ENCODE measurements around the gene SCYL2.

The SCYL2 gene

DNA sequence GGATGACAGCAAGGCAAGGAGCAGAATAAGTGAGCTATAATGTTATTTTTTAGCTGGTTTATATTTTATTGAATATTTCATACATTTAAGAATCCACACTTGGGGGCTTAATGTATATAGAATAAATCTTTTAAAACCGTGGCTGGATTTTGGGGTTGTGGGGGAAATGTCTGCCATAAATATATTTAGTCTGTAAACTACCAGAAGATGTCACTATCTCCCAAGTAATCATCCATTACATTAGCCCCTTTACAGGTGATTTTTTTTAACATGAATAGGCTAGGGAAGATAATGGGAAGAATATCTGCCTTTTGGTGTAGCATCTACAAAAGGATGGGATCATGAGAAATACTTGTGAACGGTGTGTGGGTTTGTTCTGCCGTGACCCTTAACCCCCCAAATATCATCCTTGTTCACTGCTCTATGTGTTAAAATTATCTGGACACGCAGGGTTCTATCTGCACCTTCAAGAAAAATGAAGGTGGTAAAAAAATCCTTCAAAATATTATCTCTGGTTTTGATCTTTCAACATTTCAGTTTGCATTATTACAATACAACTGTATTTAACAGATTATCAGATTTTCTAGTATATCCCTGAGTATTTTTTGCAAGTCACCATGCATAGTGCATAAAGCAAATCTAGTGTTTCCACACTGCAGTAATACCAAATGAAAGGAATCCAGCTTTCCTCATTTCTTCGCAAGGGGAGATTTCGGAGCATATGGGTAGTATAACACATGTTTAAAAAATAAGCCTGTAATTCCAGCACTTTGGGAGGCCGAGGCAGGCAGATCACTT lies 81.9 kb downstream of the SCYL2 start:
- no peaks in the 10 kb centered on the region for H3K36me3 ChIP-seq (ENCODE audit: control insufficient read depth, insufficient read depth, low read length)
- no peaks in the 10 kb centered on the region for H3K4me1 ChIP-seq (ENCODE audit: control insufficient read depth, insufficient read depth, low read length)
- H3K27me3 ChIP-seq (ENCODE audit: control insufficient read depth, insufficient read depth, low read length): no peaks in the 10 kb centered on the region
- H3K9ac ChIP-seq (ENCODE audit: low read length): no peak overlapping the region
- H3K9me3 ChIP-seq (ENCODE audit: control insufficient read depth, insufficient read depth, low read depth, low read length): no peaks in the 10 kb centered on the region
- H3K4me3 ChIP-seq (ENCODE audit: low read depth, low read length): no peak overlapping the region
- no peak overlapping the region for H3K27ac ChIP-seq (ENCODE audit: low read depth, low read length)

DNA sequence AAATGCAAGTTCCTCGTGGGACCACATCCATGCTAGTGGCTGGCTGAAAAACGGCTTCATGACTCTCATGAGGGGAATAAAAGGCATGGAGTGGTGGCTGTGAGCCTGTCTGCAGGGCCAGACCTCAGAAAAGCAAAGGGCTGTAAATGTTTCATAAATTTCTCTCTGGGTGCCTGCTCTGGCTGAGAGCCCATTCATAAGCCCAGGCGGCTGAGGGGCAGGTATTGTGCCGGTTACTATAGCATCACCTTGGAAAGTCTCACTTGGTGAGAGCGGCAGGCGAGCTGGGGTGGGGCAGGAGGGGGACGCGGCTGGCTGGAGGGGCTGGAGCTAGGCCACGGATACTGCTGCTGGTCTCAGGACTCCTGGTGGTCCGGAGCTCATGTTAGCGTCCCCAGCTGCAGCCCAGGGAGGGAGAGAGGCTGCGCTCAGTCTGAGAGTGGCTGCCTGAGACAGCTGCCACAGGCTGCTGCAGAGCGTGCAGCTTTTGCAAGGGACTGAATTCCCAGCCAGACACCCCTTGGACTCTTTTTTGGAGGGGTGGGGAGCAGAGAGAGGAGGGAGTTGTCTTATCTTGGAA lies 89.8 kb downstream of the SCYL2 start, which contains the start of gene SLC17A8:
Gene SLC17A8, plus strand, starts transcription at position 431 of the 580 bp plus-strand sequence. CDS start 318 bp downstream, outside the sequence.
- Histone ChIP-seq H3K9ac (ENCODE audit: low read length) (no peak within 1 kb of the TSS), H3K4me3 (ENCODE audit: low read depth, low read length) (0 out of 2 replicates have a peak within 1 kb of the TSS, but pooled peaks have one; percentile 5), H3K27ac (ENCODE audit: low read depth, low read length) (no peak within 1 kb of the TSS), H3K4me1 (ENCODE audit: control insufficient read depth, insufficient read depth, low read length) (peaks cover 11% of the 10 kb centered on the region), H3K27me3 (ENCODE audit: control insufficient read depth, insufficient read depth, low read length) (peaks cover 7% of the 10 kb centered on the region; the same call in 1 of the 2 replicates), H3K36me3 (ENCODE audit: control insufficient read depth, insufficient read depth, low read length) (no peaks in the 10 kb centered on the region), H3K9me3 (ENCODE audit: control insufficient read depth, insufficient read depth, low read depth, low read length) (no peaks in the 10 kb centered on the region)

DNA sequence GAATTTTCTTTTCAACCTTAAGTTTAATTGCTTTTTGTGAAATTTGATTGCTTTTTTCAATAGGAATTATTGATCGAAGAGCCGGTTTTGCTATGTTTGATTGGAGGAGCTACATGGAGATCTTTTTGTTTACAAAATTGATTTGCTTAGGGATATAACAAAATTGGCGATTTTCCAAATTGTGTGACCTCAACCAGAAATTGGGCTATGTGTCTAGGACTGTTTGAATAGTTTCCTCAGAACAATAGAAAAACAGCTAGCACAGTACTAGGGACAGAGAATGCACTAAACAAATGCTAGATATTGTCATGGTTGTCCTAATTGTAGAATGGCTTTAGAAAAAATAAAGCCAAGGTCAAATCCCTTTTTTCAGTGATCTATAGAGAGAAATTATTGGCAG lies 92.3 kb downstream of the SCYL2 start:
- Histone ChIP-seq H3K9ac (ENCODE audit: low read length) (no peak overlapping the region), H3K36me3 (ENCODE audit: control insufficient read depth, insufficient read depth, low read length) (no peaks in the 10 kb centered on the region), H3K4me1 (ENCODE audit: control insufficient read depth, insufficient read depth, low read length) (peaks cover 11% of the 10 kb centered on the region), H3K9me3 (ENCODE audit: control insufficient read depth, insufficient read depth, low read depth, low read length) (no peaks in the 10 kb centered on the region), H3K27ac (ENCODE audit: low read depth, low read length) (no peak overlapping the region), H3K27me3 (ENCODE audit: control insufficient read depth, insufficient read depth, low read length) (peaks cover 12% of the 10 kb centered on the region; the same call in 1 of the 2 replicates), H3K4me3 (ENCODE audit: low read depth, low read length) (no peak overlapping the region)

DNA sequence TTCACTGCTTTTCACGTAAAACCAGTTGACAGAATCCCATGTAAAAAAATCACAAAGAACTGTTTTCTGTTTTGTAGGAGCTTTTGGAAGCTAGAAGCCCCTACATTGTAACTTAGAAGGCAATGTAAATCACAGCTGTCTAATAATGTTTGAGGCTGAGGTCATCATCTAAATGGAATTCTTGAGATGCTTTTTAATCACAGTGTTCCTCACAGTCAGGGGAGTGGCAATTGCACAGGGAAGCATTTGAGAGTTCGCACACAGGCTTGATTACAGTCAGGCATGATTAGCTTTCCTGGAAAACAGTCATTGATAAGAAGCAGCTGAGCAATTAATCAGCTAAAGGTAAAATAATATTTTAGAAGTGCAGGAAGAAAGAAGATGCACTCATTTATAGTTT lies 92.8 kb downstream of the SCYL2 start:
- no peaks in the 10 kb centered on the region for H3K36me3 ChIP-seq (ENCODE audit: control insufficient read depth, insufficient read depth, low read length)
- no peak overlapping the region for H3K9ac ChIP-seq (ENCODE audit: low read length)
- no peaks in the 10 kb centered on the region for H3K9me3 ChIP-seq (ENCODE audit: control insufficient read depth, insufficient read depth, low read depth, low read length)
- no peak overlapping the region for H3K4me3 ChIP-seq (ENCODE audit: low read depth, low read length)
- H3K4me1 ChIP-seq (ENCODE audit: control insufficient read depth, insufficient read depth, low read length): peaks cover 11% of the 10 kb centered on the region
- peaks cover 12% of the 10 kb centered on the region; the same call in 1 of the 2 replicates for H3K27me3 ChIP-seq (ENCODE audit: control insufficient read depth, insufficient read depth, low read length)
- H3K27ac ChIP-seq (ENCODE audit: low read depth, low read length): no peak overlapping the region

DNA sequence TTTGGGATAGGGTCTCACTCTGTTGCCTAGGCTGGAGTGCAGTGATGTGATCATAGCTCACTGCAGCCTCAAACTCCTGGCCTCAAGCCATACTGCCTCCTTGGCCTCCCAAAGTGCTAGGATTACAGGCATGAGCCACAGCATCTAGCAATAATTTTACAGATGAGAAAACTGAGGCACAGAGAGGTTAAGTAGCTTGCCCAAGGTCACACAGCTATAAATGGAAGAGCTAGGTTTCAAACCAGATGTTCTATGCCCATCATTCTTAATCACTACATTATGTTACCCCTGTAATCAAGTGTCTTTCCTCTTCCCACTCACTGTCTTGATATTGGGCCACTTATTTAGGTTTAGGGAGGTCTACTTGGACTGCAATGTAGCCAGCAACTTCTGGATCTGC lies 93.5 kb downstream of the SCYL2 start:
- H3K9ac ChIP-seq (ENCODE audit: low read length): no peak overlapping the region
- no peak overlapping the region for H3K4me3 ChIP-seq (ENCODE audit: low read depth, low read length)
- H3K27me3 ChIP-seq (ENCODE audit: control insufficient read depth, insufficient read depth, low read length): peaks cover 12% of the 10 kb centered on the region; the same call in 1 of the 2 replicates
- H3K36me3 ChIP-seq (ENCODE audit: control insufficient read depth, insufficient read depth, low read length): no peaks in the 10 kb centered on the region
- peaks cover 11% of the 10 kb centered on the region for H3K4me1 ChIP-seq (ENCODE audit: control insufficient read depth, insufficient read depth, low read length)
- no peaks in the 10 kb centered on the region for H3K9me3 ChIP-seq (ENCODE audit: control insufficient read depth, insufficient read depth, low read depth, low read length)
- H3K27ac ChIP-seq (ENCODE audit: low read depth, low read length): no peak overlapping the region

DNA sequence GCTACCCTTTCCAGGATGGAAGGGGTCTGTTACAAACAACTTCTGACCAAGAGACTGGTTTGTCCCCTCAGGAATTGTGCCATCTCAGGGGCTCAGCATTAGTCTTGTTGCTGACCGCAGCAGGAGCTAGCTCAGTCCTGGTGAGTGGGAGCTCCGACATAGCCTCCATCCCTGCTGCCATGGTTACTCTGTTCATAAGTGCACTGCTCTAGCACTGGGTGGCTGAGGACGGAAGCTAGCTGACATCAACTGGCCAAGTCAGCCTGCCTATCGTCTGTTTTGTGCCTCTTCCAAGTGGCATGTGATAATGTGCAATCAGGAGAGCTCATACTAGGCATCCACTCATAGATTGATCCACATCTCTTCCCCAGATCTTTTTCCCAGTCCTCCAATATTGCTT lies 97.3 kb downstream of the SCYL2 start:
- H3K36me3 ChIP-seq (ENCODE audit: control insufficient read depth, insufficient read depth, low read length): no peaks in the 10 kb centered on the region
- peaks cover 1% of the 10 kb centered on the region; the same call in 1 of the 2 replicates for H3K9me3 ChIP-seq (ENCODE audit: control insufficient read depth, insufficient read depth, low read depth, low read length)
- H3K4me1 ChIP-seq (ENCODE audit: control insufficient read depth, insufficient read depth, low read length): no peaks in the 10 kb centered on the region
- H3K27ac ChIP-seq (ENCODE audit: low read depth, low read length): no peak overlapping the region
- peaks cover 8% of the 10 kb centered on the region; the same call in 1 of the 2 replicates for H3K27me3 ChIP-seq (ENCODE audit: control insufficient read depth, insufficient read depth, low read length)
- H3K9ac ChIP-seq (ENCODE audit: low read length): no peak overlapping the region
- no peak overlapping the region for H3K4me3 ChIP-seq (ENCODE audit: low read depth, low read length)

DNA sequence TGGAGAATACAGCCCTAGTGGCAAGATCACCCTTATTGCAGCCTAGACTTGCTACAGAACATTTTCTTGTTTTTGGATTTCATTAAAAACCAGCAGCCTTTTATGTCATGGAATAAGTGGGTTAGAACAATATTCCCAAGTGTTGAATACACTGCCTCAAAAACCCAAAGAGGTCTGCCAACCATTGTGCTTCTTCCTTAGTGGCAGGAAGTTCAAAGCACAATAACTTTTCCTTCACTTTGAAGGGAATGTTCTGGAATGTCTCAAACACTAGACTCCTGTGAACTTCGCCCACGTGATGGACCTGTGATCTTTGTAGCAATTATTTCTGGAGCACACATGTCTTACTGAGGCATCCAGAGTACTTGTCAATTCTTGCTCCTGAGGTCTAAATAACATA lies 98.4 kb downstream of the SCYL2 start:
- Histone ChIP-seq H3K27ac (ENCODE audit: low read depth, low read length) (no peak overlapping the region), H3K4me3 (ENCODE audit: low read depth, low read length) (no peak overlapping the region), H3K27me3 (ENCODE audit: control insufficient read depth, insufficient read depth, low read length) (peaks cover 8% of the 10 kb centered on the region; the same call in 1 of the 2 replicates), H3K9ac (ENCODE audit: low read length) (no peak overlapping the region), H3K4me1 (ENCODE audit: control insufficient read depth, insufficient read depth, low read length) (no peaks in the 10 kb centered on the region), H3K9me3 (ENCODE audit: control insufficient read depth, insufficient read depth, low read depth, low read length) (peaks cover 3% of the 10 kb centered on the region; the same call in 1 of the 2 replicates), H3K36me3 (ENCODE audit: control insufficient read depth, insufficient read depth, low read length) (no peaks in the 10 kb centered on the region)

DNA sequence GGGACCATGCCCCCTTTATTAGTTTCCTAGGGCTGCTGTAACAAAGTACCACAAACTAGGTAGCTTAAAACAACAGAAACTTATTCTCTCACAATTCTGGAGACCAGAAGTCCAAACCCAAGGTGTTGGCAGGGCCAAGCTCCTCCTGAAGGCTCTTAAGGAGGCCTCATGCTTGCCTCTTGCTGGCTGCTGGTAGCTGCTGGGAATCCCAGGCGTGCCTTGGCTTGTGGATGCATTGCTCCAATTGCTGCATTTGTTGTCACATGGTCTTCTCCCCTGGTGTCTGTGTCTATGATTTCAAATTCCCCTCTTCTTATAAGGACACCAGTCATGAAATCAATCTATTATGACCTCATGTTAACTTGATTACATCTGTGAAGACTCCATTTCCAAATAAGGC lies 101.1 kb downstream of the SCYL2 start:
- peaks cover 3% of the 10 kb centered on the region; the same call in 1 of the 2 replicates for H3K9me3 ChIP-seq (ENCODE audit: control insufficient read depth, insufficient read depth, low read depth, low read length)
- H3K27ac ChIP-seq (ENCODE audit: low read depth, low read length): no peak overlapping the region
- H3K27me3 ChIP-seq (ENCODE audit: control insufficient read depth, insufficient read depth, low read length): peaks cover 16% of the 10 kb centered on the region
- no peaks in the 10 kb centered on the region for H3K36me3 ChIP-seq (ENCODE audit: control insufficient read depth, insufficient read depth, low read length)
- no peak overlapping the region for H3K9ac ChIP-seq (ENCODE audit: low read length)
- H3K4me3 ChIP-seq (ENCODE audit: low read depth, low read length): no peak overlapping the region
- peaks cover 24% of the 10 kb centered on the region for H3K4me1 ChIP-seq (ENCODE audit: control insufficient read depth, insufficient read depth, low read length)

DNA sequence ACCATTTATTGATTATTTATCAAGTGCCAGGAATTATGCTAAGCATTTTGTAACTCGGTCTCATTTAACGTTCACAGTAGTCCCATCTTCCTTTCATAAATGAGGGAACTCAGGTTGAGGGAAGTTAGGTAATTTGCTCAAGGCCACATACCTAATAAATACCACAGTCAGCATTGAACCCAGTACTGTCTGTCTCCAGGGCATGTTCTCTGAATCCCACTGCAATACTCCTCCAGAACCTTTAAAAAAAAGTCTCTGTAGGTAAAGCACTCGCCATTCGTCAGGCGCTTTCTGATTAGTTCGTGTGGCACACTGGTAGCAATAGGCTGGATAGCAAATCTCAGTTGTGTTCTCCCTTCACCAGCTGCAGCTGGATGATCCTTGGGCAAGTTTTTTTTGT lies 104.2 kb downstream of the SCYL2 start:
- Histone ChIP-seq H3K36me3 (ENCODE audit: control insufficient read depth, insufficient read depth, low read length) (no peaks in the 10 kb centered on the region), H3K27ac (ENCODE audit: low read depth, low read length) (no peak overlapping the region), H3K4me1 (ENCODE audit: control insufficient read depth, insufficient read depth, low read length) (peaks cover 40% of the 10 kb centered on the region), H3K9ac (ENCODE audit: low read length) (no peak overlapping the region), H3K4me3 (ENCODE audit: low read depth, low read length) (no peak overlapping the region), H3K27me3 (ENCODE audit: control insufficient read depth, insufficient read depth, low read length) (peaks cover 40% of the 10 kb centered on the region), H3K9me3 (ENCODE audit: control insufficient read depth, insufficient read depth, low read depth, low read length) (peaks cover 3% of the 10 kb centered on the region; the same call in 1 of the 2 replicates)

DNA sequence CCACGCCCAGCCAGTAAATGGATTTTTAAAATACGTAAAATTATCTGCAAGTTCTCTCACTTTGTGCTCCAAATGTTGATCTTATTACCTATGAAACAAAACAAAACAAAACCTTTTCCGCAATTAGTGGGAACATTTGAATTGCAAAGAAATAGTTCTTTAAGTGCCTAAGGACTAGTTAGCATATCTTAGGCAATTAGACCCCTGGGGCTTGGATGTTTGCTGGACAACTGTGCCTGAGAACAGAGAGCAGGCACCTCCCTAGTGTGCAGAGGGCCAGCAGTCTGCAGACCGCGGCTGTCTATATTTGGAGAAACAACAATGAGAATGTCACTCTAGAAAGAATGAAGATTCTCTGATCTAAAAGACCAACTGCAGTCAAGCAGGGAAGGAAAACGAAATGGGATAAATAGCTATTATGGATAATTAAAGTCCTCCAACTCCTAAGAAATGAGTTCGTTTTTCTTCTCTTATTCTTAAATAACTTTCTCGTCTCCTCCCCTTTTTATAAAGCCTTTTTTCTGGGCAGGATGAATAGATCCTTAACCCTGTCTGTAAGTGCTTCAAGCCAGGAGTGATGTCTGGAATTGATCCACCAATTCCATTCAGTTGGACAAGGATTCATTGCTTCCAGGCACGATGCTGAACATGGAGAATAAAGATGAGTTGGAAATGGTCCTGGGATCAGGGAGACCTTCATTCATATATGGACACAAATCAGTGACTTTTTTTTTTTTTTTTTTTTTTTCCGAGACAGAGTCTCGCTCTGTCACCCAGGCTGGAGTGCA lies 106.1 kb downstream of the SCYL2 start:
- H3K4me1 ChIP-seq (ENCODE audit: control insufficient read depth, insufficient read depth, low read length): peaks cover 40% of the 10 kb centered on the region
- no peaks in the 10 kb centered on the region for H3K36me3 ChIP-seq (ENCODE audit: control insufficient read depth, insufficient read depth, low read length)
- no peak overlapping the region for H3K4me3 ChIP-seq (ENCODE audit: low read depth, low read length)
- peaks cover 44% of the 10 kb centered on the region for H3K27me3 ChIP-seq (ENCODE audit: control insufficient read depth, insufficient read depth, low read length)
- no peak overlapping the region for H3K9ac ChIP-seq (ENCODE audit: low read length)
- H3K27ac ChIP-seq (ENCODE audit: low read depth, low read length): no peak overlapping the region
- H3K9me3 ChIP-seq (ENCODE audit: control insufficient read depth, insufficient read depth, low read depth, low read length): peaks cover 3% of the 10 kb centered on the region; the same call in 1 of the 2 replicates

Data from HUES6 (cell line).